Activated CD8-positive, alpha-beta memory T cell treated with anti-CD3 and anti-CD28 coated beads for 1 hour (primary cell): ENCODE data around the gene SLC7A6OS.

Source experiments
- DNase-seq, 2 donors: peaks; one replicate each; pipeline ENCODE4 v3.0.0-alpha.2; 2020; ENCODE audit warnings: low read depth in 1 of 2; ENCODE audit errors: extremely low read depth in 1 of 2

SLC7A6OS gene

DNA sequence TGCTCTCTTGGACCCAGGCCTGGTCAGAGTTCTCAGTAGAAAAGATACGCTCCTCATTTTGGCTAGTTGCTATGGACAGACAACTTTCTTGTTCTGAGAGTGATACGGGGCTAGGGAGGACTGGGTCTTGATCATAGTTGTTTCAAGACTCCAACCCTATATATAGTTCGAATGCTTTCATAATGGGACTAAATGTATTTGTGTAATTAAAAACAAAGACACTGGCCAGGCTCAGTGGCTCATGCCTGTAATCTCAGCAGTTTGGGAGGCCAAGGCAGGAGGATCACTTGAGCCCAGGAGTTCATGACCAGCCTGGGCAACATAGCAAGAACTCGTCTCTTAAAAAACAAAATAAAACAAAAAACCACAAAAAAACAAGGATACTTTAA lies 28.7 kb downstream of the SLC7A6OS start:
- DNase-seq: no peak

DNA sequence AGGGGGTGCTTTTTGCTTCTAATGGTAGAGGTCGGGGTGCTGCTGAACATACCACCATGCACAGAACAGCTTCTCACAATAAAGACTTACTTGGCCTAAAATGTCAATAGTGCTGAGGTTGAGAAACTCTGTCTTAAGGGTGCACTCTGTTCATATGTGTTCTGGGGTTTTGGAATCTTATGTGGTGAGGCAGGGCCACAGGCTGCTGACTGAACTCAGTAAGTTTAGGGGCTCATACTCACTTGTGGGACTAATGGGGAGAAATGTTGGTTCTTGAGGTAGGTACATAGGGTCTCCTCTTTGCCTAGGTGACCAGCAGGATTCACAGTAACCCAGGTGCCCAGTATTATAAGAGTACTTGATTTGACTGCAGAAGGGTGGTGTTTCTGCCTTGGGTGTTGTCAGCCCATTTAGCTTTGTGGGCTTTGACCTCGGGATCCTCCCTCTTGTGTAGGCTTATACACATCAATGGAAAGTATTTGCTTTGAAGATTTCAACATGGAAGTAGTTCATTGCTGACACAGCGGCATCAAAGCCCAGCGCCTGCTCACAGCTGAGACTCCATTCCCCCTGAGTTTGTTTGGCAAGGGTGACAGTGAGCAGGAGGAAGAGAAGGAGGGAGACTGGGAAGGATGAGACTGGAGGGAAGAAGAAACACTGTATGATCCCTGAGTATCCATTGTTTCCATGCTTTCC lies 29.2 kb downstream of the SLC7A6OS start:
- DNase-seq: no peak

DNA sequence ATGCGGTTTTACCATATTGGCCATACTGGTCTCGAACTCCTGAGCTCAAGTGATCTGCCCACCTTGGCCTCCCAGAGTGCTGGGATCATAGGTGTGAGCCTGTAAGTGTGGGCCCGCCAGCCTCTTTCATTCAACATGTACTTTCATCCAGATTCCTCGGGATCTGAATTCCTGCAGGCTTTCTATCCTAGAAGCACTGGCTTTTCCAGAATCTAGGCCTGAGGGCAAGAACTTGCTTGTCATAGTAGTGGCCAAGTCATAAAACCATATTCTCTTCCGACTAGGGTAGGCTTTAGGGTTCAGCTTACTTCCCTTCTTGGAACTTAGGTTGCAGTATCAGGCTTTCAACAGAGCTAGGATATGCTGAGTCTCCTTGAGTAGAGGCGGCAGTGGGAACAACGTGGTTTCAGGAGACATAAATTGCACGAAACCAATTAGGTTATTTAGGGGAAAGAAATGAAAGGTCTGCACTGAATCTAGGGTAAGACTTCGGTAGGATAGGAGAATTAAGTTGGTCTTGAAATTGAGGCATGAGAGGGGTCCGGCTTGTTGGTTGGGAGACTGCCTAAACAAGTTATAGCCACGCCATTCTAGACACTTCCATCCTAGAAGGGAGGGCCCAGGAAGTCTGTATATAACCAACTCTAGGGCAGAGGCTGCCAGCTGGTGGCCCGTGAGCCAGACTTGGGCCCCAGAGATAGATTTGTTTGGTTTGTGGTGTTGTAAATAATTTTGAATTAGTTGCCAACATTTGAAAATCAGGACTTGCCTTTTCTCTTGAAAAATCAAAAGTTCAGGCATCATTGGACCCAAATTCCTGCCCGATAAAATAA lies 30.8 kb downstream of the SLC7A6OS start:
- DNase-seq: no peak

DNA sequence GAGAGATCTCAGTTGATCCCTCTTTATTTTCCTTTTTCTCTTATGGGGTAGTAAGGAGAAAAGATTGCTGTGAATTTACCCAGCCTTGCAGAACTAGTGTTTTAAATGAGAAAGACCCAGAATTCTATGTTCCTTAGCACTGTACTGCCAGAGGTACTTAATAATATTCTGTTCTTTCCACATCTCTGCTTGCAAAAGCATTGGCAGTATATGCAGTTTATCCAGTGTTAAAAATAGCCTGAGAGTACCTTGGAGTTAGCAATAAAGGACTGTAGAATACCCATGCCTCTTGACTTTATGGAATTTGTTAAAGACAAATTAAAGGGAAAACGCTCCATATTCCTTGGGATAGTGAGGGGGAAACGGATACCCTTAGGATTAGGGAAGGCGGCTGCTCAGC lies 34.5 kb downstream of the SLC7A6OS start:
- no peak for DNase-seq

DNA sequence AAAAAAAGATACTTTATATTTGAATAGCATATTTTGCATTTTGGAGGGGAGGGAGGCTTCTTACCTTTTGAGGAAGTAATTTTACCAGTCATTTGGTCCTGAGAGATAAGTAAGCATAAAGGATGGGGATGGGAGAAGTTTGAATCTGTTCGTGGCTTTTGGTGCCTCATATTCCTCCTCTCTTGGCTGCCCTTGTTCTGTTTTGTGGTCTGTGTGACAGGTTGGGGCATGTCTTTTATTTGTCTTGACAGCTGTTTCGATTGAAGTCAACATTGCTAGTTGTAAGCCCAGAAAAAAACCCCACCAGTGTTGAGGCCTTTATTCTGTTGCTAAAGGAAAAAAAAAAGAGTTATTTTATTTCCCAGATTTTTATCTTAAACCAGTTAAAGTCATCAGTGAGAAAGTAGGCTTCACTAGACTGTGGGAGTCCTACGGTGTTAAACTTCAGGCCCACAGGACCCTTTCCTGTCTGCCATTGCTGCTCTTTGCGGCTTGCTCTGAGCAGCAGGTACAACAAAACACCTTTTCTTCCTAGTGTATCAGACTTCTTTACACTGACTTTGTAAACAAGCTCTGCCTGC lies 35.0 kb downstream of the SLC7A6OS start:
- no peak for DNase-seq

DNA sequence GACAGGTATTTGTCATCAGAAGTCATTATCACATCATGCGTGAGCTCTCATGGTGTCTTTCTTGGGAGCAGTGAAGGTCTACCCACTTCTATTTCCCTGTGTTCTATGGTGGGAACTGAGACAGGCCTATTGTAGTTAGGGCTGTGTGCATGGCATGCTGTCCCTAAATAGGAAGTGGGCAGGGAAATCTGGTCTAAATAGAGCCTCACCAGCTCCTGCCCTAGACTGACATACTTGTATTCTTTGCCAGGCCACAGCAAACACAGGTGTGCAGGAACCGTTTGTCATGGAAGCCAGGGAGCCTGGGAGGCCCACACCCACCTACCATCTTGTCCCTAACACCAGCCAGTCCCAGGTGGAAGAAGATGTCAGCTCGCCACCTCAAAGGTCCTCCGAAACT lies 36.3 kb downstream of the SLC7A6OS start:
- no peak for DNase-seq

DNA sequence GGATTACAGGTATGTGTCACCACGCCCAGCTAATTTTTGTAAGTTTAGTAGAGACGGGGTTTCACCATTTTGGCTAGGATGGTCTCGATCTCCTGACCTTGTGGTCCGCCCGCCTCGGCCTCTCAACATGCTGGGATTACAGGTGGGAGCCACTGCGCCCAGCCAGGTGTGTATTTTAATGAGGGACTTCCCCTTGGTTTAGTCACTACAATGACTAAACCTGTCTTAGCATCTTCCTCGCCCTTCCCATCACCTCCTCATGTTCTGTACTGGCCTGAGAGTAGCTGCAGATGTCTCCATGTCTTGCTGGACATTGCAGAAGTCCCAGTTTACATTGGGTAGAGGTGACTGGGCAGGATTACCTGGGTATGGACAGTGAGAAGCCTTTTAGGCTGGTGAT lies 36.9 kb downstream of the SLC7A6OS start:
- no peak for DNase-seq

DNA sequence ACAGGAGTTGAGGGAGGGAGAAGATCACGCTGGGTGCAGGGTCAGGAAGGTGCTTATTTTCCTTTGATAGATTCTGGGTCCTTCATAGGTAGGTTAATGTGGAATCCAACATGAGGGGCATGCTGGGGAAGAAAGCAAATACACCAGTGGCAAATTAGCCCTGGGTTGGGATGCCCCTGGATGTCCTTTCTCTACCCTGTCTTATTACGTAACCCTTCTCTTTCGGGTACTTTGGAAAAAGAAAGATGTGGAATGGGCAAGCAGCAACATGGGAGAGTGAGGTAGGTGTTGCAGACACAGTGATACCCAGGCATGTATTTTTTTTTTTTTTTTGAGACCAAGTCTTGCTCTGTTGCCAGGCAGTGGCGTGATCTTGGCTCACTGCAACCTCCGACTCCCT lies 37.3 kb downstream of the SLC7A6OS start:
- DNase-seq: no peak

DNA sequence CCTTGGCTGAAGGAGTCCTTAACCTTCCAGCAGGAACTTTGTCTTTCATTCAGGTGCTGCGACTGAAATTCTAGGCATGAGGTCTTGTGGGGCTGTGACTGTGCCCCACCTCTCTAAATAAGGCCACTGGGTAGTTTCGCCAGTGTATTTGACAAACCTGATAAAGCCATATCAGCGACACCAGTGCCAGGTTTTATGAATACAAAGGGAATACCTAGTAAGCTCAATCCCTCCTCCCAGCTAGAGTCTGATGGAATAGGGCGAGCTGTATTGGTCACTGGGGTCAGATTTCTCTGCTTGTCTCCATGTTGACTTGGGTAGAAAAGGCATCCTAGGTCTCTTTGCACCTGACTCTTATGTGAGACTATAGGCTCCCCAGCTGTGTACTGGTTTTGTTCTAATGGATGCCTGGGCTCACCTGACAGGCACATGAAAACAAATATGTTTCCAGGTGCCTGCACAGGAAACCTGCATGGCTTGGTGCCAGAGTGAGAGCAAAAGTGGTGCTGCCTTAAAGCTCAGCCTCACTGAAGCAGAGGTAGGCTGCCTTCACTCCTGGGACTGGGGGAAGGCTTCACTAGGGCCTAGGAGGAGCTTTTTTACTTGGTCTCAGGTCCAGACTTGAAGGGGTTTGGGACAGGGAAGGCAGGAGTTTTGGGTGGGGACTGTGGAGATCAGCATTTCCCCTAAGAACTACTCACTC lies 38.1 kb downstream of the SLC7A6OS start:
- DNase-seq: peak in 1 of 2 donors; percentile 39

DNA sequence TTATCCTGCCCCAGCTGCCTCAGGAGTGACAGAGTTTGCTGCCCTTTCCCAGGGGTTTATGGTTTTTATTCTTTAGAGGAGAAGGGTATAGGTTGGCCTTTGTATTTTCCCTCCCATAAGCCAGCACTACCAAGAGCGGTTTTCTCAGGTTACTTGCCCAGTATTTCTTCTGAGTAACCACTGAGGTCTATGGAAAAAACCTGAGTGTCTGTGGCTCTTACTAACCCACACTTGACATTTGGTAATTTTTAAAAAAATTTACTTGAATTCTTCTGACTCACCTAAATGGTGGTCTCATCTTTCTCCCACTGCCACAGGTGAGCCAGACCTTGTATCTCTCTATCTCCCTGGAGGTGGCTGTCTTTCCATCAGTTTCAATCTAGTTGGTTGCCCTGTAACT lies 40.4 kb downstream of the SLC7A6OS start:
- no peak for DNase-seq

DNA sequence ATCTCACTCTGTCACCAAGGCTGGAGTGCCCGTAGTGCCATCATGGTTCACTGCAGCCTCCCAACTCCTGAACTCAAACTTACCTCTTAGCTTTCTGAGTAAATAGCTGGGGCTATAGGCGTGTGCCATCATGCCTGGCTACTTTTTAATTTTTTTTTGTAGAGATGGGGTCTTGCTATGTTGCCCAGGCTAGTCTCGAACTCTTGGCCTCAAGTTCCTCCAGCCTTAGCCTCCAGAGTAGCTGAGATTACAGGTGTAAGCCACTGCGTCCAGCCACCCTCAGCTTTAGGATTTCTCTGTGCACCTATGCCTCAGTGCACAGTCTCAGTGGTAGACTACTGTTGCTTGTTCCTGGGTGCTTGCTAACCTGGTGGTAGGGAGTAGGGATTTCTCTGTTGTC lies 41.0 kb downstream of the SLC7A6OS start:
- no peak for DNase-seq

DNA sequence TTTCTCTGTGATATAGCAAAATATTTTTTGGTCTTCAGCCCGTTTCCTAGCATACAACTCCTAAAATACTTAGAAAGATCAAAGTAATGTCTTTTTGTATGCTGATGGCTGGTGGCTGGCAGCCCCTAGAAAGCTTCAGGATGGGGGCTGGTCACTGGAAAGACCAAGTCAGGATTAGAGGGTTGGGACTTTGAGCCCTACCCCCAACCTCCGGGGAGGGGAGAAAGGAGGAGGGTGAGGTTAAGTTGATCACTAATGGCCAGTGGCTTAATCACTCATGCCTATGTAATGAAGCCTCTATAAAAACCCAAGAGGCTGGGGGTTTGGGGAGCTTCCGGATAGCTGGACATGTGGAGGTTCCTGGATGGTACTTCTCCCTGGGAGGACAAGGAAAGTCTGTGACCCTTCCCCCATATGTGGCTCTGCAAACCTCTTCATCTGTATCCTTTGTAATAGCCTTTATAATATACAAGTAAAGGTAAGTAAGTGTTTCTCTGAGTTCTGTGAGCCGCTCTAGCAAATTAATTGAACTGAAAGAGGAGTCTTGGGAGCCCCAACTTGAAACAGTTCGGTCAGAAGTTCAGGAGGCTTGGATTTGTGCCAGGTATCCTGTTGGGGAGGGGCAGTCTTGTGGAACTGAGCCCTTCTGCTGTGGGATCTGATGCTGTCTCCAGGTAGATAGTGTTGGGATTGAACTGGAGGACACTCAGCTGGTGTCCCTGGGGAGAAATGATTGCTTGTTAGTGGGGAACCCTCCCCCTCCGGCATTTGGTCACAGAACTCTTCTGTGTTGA lies 42.9 kb downstream of the SLC7A6OS start:
- no peak for DNase-seq

DNA sequence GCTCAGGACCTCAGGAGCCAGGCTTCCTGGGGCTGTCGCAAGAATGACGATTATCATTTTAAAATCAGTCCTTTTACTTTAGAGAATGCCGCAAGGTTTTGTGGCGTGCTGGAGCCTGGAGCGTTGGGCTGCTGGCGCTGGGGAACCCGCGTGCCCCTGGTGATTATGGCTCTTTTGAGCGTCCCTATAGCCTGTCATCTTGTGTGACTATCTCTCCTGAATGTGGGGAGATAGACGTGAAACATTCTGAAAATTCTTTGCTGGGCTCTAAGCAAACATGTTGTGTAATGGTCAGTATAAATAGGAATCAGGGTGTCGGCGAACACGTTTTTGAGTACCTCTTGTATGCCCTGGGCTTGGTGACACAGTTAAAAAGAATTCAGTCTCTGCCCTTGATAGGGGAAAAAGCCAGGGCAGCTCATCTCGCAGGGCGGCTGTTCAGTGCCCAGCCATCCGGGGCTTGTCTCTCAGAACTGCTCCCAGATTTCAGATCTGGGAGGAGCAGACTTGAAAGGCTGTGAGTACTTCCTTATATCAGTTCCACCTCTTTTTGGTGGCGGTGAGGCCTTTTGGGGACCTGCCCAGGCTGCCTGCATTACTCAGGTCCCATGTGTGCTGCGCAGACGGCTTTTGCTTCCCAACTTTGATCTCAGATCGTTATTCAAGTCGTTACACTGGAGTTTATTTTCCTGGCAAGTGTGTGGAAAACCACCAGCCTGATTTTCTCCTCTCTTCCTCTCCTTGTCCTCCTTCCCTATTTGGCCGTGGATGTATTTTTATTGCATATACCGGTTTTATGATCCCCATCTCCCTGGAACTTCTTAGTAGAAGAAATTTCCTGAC lies 45.4 kb downstream of the SLC7A6OS start:
- no peak for DNase-seq

DNA sequence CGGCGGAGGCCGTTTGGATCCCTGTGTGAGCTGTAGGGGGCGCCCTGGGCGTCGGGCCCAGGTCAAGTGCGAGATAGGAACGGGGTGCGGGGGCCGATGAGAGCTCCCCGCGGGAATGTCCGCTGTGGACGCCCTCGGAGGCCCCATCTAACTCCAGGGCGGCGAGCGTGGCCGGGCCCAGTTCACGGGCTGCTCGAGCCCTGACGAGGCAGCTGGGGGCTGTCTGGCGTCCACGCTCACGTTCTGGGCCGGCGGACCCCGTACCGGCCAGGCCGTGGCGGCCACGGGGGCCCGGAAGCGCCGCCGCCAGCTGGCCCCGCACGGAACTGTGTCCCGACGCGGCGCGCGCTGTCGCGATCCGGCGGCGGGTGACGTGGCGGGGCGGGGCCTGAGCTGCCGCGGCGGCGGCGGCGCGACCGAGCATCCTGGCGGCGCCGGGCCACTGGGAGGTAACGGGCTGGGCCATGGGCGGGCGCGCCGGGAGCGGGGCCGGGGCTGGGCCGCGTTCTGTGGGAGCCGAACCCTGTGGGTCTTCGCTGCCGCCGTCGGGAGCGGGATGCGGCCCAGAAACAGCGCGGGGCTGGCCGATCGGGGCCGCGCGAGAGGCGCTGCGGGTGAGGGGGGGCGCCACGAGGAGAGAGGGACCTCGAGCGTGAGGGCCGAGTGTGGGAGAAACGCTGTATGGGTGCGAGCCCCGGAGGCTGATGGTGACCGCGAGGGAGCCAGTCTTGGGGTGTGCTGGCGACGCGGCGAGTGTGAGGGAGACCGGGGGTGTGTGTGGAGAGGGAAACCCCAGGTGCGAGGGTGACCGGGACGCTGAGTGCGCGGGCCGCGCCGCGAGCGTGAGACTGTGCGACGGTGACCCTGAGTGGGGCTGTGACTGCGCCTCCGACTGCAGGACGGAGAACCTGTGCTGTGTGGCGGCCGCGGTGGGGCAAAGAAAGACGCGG lies 46.3 kb downstream of the SLC7A6OS start, which contains the start of gene SLC7A6:
Gene SLC7A6, plus strand, starts transcription at position 399 of the 950 bp plus-strand sequence. CDS start 10,201 bp downstream, outside the sequence.
- DNase-seq: peak in 1 of 2 donors; percentile 74

DNA sequence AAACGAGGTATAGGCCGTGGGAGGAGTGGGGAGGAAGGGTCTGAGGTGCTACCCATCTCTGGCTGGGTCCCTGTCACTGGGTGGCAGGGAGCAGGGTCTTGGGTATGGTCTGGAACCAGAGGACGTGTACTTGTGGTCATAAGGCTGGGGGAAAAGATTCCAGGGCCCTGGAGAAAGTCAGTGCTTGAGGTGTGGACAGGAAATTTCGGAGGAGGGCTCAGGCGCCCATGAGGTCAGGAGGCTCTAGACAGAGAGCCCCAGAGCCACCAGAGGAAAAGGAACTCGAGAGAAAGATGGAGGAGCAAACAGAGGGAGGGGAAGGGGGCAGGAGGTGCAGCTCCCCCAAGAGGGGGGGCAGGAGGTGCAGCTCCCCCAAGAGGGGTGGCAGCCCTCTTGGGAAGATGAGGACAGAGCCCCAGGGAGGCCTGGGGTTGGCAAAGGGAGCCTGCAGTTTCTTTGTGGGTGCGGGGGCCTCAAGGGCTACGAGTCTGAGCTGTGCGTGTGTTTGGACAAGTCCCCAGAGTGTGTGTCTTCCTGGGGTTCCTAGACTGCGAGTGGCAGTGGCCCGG lies 47.1 kb downstream of the SLC7A6OS start:
- no peak for DNase-seq

DNA sequence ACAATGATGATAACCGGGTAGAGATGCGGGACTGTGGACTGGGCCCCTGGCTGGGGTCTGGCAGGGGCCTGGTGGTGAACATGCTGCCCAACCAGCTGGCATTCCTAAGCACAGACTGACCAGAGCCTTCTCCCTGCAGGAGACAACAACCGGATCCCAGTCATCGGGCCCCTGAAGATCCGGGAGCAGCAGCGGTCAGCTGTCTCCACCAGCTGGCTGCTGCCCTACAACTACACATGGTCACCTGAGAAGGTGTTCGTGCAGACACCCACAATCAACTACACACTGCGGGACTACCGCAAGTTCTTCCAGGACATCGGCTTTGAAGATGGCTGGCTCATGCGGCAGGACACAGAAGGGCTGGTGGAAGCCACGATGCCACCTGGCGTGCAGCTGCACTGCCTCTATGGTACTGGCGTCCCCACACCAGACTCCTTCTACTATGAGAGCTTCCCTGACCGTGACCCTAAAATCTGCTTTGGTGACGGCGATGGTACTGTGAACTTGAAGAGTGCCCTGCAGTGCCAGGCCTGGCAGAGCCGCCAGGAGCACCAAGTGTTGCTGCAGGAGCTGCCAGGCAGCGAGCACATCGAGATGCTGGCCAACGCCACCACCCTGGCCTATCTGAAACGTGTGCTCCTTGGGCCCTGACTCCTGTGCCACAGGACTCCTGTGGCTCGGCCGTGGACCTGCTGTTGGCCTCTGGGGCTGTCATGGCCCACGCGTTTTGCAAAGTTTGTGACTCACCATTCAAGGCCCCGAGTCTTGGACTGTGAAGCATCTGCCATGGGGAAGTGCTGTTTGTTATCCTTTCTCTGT lies 51.5 kb downstream of the SLC7A6OS start:
- DNase-seq: no peak
